Stimulated activated CD8-positive, alpha-beta memory T cell treated with anti-CD3 and anti-CD28 coated beads, Interleukin-15, amount 100 ng/mL, for 48 hours (primary cell): ENCODE data around the gene PASK.
"Not testable (repeated sequence)": the region's sequence is repeated elsewhere in the genome, so short reads cannot be mapped to it uniquely, and the experiment has no call there.

Source experiments
- DNase-seq, 2 donors: peaks; one replicate each; pipeline ENCODE4 v3.0.0-alpha.2; 2020; ENCODE audit warnings: low read depth in 2 of 2

Gene PASK

GRCh38 chr2:241148891-241149674, at the start of gene PASK:
Gene PASK (minus strand): TSS chr2:241149472. CDS start chr2:241143032, 6,440 bp downstream.
- peak; percentile 89 to 94 for DNase-seq

GRCh38 chr2:241198381-241199279, 49.4 kb upstream of the PASK start:
- DNase-seq, result no peak

- DNase-seq, result no peak
Measured at GRCh38 chr2:241197947-241198346, 48.7 kb upstream of the PASK start.

GRCh38 chr2:241197246-241197645, 48.0 kb upstream of the PASK start:
- not testable (repeated sequence) for DNase-seq

GRCh38 chr2:241195506-241196130, 46.3 kb upstream of the PASK start:
- DNase-seq, result no peak

- no peak for DNase-seq
Measured at GRCh38 chr2:241194811-241195210, 45.5 kb upstream of the PASK start.

- no peak for DNase-seq
Measured at GRCh38 chr2:241193271-241193670, 44.0 kb upstream of the PASK start.

- no peak for DNase-seq
Measured at GRCh38 chr2:241191081-241191480, 41.8 kb upstream of the PASK start.

GRCh38 chr2:241190291-241190981, 41.2 kb upstream of the PASK start:
- no peak for DNase-seq

GRCh38 chr2:241189856-241190201, 40.6 kb upstream of the PASK start:
- no peak for DNase-seq

GRCh38 chr2:241189093-241189855, 40.0 kb upstream of the PASK start:
- DNase-seq, result no peak

- DNase-seq, result no peak
Measured at GRCh38 chr2:241188361-241189092, 39.3 kb upstream of the PASK start, which contains the start of gene ANO7. Gene ANO7 (plus strand): TSS chr2:241188677. CDS start chr2:241190064, 1,387 bp downstream.

GRCh38 chr2:241187918-241188234, 38.6 kb upstream of the PASK start:
- DNase-seq, result no peak

- no peak for DNase-seq
Measured at GRCh38 chr2:241187101-241187917, 38.0 kb upstream of the PASK start.

GRCh38 chr2:241185961-241186360, 36.7 kb upstream of the PASK start:
- no peak for DNase-seq

- DNase-seq, result no peak
Measured at GRCh38 chr2:241184901-241185300, 35.6 kb upstream of the PASK start.

GRCh38 chr2:241183221-241183620, 33.9 kb upstream of the PASK start:
- DNase-seq, result no peak

- DNase-seq, result no peak
Measured at GRCh38 chr2:241182531-241183133, 33.4 kb upstream of the PASK start.

GRCh38 chr2:241182126-241182525, 32.9 kb upstream of the PASK start:
- DNase-seq, result no peak
